Endometrium (tissue), 2 donors: Measurements from ENCODE around the gene MAPT.

Source experiments
- FAIRE-seq: peaks from 2 replicates; lab custom pipeline; 2012; peaks lifted over from hg19 to GRCh38; lab: Jason Lieb, UNC
- donor health status: control.
- donor health status: control.

MAPT gene

DNA sequence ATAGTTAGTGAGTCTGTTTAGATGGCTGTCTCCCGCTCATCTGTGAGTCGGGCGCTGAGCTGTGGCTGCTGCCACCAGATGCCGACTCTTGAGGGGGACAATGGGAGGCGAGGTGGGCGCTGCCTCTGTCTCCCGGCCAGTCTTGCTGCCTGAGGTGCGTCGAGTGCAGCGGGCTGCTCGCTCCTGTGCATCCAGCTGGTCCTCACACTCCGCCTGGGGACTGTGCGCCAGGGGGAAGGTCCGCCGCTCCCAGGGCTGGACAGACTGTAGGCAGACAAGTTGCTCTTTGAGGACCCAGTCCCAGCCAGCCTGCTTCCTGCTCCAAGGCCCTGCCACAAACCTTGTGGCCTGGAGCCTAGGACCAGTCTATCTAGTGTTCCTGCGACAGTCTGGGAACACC lies 137.1 kb downstream of the MAPT start:
- FAIRE-seq = no peak

DNA sequence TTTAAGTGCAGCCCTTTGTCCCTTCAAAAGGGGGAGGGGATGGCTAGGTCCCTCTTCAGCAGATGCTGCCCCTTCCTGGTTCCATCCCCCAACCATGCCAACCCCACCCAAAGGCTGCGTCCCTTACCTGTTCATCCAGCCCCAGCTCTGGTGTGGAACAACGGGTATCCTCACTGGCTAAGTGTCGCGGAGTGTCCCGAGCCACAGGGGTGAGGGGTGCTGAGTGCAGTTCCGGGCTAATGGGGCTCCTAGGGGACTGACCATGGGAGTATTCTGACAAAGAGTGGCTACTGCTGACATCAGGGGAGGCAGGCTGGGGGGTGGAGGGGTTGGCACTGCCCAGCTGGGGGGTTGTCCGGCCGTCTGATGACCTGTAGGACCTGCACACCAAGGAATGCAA lies 137.6 kb downstream of the MAPT start:
- no peak for FAIRE-seq

DNA sequence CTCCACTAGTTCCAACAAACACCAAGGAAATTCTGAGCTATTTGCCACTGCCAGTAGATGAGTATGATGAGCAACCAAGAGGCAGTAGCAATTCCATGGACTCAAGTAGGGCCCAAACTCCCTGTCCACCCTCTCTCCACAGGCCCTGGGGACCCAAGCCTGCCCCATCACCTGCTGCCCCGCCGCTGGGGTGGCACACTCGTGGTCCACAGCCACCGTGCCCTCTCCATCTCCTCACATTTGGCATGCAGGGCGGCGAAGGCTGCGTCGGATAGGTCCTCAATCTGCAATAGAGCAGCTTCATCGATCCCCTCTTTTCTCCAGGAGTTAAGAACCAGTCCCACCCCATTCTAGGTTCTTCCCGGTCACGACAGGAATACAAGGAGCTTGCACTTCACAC lies 138.6 kb downstream of the MAPT start:
- FAIRE-seq = no peak

DNA sequence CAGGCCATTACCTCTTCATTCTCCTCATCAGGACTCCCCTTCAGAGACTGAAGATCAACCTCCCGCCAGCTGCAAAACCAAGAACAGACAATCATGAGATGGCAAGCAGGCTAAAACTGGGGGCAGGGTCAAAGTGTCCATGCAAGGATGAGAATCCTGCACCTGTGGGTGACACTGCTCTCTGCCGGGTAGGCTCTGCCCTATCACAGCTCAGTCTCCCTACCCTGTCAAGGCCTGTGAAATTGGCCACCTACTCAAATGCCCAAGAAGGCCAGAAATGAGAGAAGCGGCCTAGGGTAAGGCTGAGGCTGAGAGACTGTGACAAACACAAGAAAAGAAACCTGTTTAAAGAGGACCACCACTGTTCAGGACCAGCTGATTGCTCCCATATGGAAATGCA lies 139.0 kb downstream of the MAPT start:
- no peak for FAIRE-seq

DNA sequence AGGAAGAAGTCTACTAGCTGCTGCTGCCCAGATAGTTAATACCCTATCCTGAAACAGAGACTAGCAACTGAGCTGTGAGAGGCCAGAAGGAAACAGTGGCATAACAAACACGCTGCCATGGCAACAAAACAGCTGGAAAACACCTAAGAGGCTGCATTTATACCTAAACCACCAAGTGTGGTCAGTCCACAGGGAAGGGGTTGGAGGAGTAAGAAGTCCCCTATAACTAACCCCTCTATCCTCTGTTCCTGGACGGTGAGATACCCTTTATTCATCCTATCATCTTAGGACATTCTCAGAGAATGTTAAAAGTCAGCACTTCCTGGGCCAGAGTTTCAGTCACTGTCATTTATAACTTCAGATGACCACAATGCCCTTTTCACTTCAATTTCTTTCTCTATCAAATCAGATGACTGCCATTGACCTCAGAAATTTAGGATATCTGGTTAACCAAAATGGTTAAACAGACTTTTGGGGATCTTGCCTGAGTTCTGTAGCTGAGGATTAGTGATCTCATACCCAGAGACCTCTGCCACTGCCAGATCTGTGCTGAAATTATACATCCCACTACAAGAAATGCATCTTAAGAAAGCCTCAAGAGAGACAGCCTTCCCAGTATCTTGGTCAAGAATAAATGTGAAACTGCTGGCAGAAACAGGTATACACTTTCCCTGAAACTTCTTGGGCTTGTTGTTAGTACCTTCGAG lies 140.9 kb downstream of the MAPT start:
- no peak for FAIRE-seq

DNA sequence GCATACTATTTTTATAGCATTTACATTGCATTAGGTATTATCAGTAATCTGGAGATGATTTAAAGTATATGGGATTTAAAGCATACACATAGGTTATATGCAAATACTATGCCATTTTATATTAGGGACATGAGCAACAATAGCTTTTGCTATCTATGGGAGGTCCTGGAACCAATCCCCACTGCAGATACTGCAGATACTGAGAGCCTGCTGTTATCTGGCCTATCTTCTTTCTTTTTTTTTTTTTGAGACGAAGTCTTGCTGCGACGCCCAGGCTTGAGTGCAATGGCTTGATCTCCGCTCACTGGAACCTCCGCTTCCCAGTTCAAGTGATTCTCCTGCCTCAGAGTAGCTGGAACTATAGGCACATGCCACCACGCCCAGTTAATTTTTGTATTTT lies 142.1 kb downstream of the MAPT start:
- no peak for FAIRE-seq

DNA sequence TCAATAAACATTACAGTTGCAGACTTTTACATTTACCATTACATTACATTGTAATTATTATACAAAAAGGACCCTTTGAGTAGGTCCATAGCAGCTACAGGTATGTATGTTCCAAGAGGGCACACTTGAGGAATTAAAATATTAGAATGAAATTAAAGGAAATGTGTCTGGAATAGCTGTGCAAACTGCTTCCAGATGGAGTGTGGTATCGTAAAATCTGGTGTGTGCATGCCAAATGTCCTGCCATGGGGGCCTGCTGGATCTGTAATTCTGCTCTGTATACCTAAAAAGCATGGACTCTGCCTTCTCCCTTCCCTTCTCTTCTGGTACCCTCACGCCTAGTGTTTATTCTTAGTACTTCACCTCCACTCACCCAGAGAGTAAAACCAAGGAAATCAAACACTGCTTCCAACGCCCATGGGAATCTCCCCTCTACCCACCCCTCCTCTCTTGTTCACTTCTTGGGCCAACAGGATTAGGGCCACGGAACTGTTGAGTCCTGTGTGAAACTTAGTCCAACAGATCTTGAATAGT lies 143.4 kb downstream of the MAPT start:
- no peak for FAIRE-seq

DNA sequence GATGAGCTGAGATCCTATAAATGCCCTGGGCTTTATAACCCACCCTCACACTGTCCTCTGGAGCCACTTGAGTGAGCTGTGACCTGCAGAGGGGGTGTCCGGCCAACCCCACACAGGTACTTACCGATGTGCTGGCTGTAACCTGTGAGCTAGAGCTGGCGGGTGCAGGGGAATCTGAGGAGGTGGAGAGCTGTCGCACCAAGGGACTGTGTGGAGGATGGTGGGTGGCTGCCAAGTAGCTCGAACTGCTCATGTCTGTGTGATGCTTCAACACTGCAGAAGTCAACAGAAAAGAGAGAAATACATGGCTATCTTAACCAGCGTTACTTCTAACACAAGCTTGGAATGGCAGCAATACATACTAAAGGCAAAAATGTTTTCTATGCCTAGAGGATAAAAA lies 144.1 kb downstream of the MAPT start:
- FAIRE-seq = no peak

DNA sequence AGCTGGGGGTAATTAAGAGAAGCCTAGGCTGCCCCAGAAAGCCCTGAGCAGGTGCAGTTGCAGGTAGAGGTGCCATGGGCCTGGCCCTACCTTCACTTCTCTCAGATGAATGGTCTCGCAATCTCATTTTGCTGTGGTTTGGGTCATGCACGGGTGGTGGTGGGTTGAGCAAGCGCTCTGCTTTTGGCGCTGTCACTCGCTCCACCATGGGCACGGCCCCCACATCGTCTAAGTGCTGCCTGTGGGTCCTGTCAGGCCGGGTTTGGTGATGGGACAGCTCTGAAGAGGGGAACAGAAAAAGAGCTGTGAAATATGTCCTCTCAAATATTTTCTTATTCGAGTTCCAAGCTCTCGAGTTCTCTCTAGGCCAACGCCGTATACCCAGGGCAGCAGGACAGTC lies 144.6 kb downstream of the MAPT start:
- FAIRE-seq = no peak

DNA sequence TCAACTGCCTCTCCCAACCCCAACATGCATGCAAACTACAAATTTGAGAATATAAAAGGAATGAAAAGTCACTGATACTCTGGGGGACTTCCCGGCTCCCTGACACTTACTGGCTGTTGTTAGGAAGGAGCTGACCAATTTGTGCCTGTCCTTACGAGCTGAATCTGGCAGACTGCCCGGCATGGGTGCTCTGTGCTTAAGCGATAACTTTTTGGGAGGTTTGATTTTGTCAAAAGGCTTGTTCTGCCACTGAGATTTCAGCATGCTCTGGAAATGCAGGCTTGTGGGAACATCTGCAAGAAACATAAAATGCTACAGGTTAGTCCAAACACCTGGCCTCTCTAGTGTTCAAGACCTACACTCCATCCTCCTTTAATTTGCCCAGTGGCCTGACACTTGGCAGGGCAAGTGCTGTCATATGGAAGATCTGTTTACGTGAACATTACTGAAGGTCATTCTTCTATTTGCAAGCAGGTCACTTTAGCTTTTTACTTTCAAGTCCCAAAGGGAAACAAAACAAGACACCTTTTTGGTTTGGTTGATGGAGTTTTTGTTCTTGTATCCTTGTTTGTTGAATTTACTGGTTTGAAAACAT lies 145.3 kb downstream of the MAPT start:
- FAIRE-seq = no peak

DNA sequence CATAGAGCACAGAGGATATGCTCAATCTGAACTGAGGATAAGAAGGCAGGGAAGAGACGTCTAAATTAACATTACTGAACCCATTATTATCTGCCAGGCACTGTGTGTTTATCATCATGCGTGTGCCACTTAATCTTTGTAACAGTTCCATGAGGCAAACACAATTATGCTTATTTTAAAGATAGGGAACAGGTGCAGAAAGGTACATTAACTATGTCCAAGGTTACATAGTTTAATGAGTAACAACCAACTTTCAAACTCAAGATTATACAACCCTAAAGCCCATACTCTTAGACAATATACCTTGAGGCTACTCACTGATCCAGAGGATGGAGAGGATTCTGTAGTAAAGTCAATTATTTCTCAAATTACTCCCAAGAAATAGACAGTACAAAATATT lies 147.9 kb downstream of the MAPT start:
- no peak for FAIRE-seq

DNA sequence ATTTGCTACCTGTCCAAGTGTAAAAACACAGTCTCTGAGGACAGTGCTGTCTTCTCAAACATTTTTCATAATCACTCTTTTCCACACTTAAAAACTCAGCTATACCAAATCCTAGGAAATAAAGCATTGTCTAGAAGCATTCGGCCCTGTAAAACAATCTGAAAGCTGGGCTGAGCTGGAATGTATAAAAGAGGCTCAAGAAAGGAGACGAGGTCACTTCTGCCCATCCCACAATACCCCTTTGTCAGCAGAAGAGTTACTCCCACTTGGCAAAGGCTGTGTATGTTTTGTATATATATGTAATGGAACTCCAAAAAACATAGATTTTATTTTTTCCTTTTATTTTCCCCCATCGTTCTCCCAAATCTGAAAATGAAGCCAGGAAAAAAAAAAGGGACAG lies 148.6 kb downstream of the MAPT start:
- FAIRE-seq = no peak

DNA sequence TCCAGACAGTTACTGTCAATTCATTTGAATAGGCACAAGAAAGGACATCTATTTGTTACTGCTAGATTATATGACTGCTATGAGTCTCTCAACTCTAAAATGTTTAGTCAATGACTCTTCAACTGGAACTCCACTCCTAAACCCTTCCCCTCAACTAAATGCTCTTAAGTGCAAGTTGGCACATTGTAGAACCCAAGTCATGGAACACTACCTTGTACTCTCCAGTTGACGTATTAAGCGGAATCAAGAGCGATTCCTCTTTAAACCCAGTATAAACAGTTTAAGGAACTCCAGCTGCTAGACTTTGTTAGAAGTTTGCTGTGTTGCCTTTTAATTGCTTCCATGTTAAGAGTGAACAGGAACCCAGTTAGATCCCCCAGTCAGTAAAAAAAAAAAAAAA lies 149.3 kb downstream of the MAPT start:
- no peak for FAIRE-seq

DNA sequence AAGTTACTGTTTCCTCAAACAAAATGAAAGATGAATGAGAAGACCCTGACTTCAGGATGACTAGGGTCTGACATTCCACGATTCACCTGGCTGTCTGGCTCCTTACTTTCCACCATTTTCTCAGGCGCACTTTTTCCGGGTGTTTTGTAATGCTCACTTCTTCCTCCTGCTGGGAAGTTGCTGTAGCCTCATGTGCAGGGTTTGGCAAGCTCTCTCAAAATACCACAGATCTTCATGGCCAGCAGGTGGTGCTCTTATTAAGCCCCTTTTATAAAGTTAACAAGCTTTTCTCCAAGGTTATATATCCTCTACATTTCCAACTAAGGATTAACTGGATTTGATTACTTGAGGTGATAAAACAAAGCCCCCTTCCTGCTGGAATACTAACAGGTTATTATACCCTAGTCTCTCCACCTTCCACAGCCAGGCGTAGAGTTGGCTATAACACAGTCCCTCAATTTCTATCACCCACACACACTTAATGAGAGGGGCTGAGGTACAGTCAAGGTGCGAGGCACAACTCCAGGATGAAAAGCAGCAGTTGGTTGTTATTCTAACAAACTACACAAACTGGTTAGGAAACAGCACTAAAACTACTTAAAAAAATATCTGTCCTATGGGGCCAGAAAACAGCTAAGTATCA lies 150.1 kb downstream of the MAPT start:
- FAIRE-seq = peak; percentile 21

DNA sequence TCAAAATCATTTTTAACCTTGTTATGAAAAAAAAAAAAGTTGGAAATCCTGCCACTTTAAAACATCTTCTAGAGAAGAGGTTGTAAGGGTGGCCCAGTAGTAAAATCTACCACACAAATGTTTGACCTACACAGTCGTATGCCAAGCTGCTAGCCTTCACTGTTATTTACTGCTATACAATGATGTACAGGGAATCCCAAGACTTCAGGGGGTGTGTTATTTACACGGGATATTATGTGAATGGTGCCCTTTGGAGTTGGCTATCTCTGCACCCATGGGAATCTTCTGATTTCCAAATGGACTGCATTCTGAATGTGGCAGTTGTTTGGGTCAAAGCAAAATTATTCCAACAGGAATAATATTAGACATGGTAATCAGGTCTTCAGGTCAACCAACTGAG lies 150.6 kb downstream of the MAPT start:
- FAIRE-seq = no peak

DNA sequence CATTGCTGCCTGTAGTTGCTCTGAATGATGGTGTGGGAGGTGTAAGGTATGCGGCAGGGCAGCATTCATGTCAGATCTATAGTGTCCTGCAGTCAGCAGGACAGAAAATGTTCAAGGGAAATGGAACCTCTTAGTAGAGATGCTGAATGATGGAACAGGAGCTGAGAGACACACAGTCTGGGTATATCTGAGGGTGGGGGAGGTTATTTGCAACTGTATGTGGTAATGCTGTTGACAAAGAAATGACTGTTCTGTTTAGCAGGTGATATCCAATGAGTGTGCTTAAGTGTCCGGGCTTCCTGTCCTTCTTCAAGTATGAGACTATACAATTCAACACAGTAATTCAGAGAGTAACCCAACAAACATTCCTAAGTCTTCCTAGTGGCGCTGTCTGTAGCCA lies 151.3 kb downstream of the MAPT start:
- FAIRE-seq = no peak

DNA sequence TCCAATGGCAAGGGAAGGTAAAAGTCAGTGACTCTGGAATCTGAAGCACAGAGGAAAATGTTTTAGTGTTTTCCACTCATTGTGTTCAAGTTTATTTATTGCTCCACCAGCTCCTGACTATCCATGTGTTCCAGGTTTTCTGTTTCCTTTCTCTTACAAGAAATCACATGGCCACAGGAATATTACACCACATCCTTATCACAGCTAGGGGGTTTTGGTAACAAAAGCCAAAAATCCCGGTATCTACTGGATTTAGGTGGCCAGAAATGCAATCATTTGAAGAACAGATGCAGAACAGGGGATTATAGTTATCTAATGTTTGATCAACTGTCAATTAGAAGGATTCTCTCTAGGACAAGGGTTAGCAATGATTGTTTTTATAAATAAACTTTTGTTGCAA lies 152.6 kb downstream of the MAPT start:
- FAIRE-seq = no peak

DNA sequence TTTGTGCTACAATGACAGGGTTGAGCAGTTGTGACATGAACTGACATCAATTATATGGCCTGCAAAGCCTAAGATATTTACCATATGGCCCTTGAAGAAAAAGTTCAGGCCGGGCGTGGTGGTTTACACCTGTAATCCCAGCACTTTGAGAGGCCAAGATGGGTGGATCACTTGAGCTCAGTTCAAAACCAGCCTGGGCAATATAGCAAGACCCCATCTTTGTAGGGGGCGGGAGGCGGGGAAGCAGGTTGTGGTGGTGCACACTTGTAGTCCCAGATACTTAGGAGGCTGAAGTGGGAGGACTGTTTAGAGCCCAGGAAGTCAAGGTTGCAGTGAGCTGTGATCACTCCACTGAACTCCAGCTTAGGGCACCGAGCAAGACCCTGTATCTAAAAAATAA lies 153.0 kb downstream of the MAPT start:
- FAIRE-seq = no peak

DNA sequence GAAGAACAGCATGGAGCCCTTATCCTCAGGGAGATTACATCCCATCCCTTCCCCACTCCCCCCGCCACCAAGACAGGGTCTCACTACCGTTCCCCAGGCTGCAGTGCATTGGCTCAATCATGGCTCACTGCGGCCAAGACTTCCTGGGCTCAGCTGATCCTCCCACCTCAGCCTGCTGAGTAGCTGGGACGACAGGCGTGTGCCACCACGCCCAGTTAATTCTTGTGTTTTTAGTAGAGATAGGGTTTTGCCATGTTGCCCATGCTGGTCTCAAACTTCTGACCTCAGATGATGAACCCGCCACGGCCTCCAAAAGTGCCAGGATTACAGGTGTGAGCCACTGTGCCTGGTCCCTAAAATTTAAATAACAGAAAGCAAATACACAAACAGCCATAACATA lies 153.5 kb downstream of the MAPT start:
- no peak for FAIRE-seq

DNA sequence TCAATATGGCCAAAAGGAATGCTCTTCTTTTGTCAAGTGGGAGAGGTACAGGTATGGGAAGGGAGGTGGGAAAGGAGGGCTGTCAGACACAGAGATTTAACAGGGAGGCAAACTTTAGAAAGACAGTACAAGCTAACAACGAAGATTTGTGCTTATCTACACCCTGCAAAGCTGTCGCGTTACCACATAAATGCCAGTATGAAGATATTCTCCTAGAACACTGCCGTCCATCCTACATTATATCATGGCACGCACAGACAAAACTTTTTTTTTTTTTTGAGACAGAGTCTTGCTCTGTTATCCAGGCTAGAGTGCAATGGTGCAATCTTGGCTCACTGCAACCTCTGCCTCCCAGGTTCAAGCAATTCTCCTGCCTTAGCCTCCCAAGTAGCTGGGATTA lies 155.3 kb downstream of the MAPT start:
- FAIRE-seq = no peak

DNA sequence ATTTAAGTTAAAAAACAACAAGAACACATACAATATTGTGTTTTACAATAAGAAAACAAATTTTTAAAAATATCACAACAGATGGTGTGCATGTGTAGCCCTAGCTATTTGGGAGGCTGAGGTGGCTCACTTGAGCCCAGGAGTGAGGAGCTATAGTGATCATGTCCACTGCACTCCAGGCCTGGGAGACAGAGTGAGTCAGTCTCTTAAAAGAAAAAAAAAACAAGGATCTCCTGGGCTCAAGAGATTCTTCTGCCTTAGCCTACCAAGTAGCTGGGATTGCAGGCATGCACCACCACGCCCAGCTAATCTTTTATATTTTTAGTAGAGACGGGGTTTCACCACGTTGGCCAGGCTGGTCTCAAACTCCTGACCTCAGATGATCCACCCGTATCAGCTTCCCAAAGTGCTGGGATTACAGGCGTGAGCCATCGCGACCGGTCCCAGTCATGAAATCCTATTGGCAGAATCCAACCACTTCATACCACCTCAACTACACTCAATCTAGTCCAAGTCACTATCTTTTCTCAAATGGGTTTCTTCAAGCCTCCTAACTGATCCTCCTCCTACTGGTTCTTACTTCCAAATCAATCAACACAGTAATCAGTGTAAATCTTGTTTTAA lies 159.7 kb downstream of the MAPT start:
- no peak for FAIRE-seq

DNA sequence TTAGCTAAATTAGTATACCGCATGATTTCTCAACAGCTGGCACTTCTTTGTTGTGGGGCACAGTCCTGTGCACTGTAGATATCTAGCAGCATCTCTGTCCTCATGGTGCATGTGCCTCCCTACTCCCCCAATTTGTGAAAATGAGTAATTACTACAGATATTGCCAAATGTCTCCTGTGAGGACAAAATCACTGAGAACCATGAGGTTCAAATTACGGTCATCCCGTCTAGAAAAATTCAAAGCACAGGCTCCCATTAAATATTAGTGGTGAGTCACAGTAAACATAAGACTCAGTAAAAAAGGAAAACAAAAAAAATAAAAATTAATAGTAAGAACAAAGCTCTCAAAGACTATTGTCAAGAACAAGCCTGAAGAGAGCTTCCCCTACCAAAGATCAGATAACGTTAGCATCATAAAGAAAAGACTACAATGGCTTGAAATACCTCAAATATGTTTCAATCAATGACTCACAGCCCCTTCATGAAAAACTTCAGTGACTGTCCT lies 162.5 kb downstream of the MAPT start:
- FAIRE-seq = peak; percentile 92

DNA sequence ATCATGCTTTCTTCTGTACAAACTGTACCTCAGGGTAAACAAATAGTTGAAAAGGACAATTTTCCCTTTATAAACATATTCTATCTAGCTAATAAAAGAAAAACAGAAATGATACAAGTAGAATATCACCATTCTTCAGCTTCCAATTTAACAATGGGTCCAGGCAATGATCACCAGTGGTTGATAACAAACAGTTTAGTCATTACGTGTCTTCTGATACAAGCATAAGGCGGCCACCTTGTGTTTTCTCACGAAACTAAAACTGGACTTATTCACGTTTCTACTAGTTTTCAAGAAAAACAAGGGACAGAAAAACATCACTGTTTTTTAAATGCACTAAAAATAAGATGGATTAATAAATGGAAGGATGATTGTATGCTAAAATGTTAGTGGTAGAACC lies 163.0 kb downstream of the MAPT start:
- no peak for FAIRE-seq
